HG03025 (cell line): Measurements from ENCODE around the gene IL1F10.
"Not testable (repeated sequence)": the region's sequence is repeated elsewhere in the genome, so short reads cannot be mapped to it uniquely, and the experiment has no call there.

Source experiments
- ATAC-seq: cut with Tn5 transposase; IDR thresholded peaks from one replicate; pipeline ENCODE4 v1.9.1; 2021; ENCODE audit warnings: mild to moderate bottlenecking, moderate library complexity; ENCODE audit not compliant: unreplicated experiment, low FRiP score

IL1F10 gene

DNA sequence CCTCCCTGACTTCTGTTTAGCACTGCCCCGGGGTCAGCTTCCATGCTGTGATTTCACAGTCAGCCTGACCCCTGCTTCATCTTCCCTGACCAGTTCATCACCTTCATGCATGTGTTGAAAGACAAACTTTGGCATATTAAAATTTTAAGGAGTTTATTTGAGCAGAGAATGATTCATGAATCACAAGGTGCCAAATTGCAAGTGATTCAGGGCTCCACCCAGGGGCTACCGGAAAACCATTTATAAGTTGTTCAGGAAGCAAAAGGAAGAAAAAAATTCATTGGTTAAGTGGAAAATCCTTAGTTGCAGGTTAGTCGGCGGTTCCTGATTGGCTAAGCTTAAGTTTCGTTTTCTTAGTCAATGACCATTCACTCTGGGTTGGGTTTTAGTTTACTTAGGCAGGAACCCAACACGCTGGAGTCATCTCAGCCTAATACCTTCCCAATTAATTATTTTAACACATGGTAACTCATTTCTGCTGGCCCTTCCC, 10.6 kb downstream of the IL1F10 start:
- ATAC-seq, result no peak

DNA sequence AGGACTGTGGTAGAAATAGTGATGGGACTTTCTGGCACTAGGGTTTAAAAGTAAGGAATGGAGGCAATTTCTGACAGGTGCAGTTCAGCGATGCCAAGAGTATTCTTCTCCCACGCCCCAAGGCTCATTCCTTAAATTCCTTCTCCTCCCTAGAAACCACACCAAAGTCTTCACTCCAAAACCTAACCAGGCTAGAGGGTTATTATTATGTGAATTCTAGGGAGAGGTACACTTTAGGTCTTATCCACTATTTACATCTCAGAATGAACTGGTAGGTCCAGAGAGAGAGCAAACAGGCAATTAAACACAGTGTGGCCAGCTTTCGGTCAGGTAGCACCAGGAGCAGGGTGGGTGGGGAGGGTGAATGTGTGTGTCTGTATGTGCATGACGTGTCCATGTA, 11.4 kb downstream of the IL1F10 start:
- no peak for ATAC-seq

DNA sequence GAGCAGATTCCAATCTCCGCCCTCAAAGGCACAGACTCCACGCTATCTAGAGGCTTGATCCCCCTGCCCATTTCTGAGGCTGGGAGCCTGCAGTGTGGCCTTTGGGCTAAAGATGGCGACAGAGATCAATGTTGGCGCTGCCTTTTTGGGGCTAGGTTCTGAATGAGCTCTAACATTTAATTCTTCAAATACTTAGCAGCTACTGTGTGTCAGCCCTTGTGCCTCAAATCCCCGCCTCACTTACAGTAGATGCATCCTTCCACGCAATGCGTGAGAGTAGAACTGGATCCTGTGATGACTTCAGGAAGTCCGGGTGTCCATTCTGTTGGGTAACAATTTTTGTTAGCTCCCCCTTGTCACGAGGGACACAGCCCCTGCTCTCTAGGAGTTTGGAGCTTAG, 12.4 kb downstream of the IL1F10 start:
- ATAC-seq, result no peak

DNA sequence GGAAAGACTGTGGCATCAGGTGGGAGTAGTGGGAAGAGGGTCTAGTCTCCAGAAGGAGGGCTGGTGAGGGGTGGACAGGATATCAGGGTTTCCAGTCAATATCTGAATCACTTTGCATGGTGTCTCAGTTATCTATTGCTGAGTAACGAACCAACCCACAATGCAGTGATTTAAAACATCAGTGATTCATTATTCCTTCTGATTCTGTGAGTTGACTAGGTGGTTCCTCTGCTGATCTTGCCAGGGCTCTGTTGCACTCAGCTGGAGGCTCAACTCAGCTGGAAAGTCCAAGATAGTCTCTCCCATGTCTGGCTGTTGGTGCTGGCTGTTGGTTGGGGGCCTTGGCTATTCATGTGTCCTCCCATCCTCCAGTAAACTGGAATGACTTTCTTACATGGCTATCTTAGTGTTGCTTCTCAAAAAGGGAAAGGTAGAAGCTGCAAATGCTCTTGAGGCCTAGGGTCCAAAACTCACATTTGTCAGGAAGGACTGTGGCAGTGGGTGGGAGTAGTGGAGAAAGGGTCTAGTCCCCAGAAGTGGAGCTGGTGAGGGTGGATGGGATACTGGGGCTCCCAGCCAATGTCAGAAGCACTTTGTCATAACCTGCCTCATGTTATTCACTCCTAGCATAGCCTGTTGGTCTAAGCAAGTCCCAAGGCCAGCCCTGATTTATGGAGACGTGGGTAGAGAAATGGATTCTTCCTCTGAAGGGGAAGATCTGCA, 13.9 kb downstream of the IL1F10 start:
- ATAC-seq, result no peak

DNA sequence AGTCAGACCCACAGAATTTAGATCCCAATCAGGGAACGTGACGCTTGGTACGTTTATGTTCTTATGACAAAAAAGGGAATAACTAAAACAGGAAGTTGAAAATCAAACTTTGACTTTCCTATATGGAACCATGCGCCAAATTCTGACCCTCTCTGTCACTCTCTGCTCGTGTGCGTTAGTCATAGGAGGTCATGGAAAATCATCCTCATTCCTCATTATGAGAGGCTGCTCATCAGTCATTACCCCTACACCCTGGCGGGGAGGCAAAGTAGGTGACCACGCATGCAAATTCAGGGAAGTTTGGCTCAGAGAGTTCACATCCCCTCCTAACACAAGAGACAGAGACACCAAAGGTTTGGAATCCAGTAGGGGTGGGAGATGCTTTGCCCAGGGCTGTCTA, 15.5 kb downstream of the IL1F10 start:
- no peak for ATAC-seq

DNA sequence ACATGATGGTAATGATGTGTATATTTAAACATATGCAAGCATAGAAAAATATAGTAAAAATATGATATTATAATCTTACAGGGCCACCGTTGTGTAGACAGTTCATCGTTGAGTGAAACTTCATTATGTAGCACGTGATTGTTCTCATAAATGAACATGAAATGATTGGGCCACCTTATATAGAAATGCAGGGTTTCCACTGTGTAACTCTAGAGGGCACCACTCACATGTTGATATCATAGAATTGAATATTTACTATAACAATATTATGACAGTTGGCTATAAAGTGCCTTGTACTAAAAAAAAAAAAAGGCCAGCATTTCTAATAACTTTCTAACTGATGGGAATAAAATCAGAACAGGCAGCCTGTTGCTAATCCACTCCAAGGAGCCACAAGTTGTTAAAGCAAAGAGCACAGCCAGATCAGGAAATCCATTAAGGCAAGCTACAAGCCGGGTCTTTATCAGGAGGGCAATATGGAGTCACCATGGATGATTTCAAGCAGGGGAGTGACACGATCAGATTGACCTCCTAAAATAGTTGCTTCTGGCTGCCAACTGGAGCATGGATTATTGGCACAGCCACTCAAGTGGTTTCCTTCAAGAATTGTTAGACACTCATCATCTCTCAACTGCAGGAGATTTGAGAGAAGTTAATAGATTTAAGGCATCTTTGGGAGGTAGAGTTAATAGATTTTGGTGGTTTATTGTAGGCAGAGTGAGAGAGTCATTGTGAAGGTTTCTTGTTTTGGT, 16.7 kb downstream of the IL1F10 start:
- ATAC-seq, result no peak

DNA sequence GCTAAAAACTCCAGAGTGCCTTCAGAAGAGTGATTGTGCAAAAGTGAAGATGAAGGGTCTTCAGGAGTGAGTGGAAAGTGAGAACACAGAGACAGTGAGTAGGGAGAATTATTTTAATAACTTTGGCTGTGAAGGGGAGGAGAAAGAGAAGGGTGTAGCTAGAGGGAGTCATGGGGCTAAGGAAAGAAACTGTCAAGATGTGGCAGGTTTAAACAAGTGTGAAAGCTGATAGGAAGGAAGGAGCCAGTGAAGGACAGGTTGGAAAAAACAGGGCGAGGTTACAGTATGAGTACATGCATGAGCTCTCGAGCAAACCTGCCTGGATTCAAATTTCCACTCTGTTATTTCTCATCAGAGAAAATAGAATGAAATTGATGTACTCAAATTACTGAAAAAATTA, 17.8 kb downstream of the IL1F10 start:
- no peak for ATAC-seq

DNA sequence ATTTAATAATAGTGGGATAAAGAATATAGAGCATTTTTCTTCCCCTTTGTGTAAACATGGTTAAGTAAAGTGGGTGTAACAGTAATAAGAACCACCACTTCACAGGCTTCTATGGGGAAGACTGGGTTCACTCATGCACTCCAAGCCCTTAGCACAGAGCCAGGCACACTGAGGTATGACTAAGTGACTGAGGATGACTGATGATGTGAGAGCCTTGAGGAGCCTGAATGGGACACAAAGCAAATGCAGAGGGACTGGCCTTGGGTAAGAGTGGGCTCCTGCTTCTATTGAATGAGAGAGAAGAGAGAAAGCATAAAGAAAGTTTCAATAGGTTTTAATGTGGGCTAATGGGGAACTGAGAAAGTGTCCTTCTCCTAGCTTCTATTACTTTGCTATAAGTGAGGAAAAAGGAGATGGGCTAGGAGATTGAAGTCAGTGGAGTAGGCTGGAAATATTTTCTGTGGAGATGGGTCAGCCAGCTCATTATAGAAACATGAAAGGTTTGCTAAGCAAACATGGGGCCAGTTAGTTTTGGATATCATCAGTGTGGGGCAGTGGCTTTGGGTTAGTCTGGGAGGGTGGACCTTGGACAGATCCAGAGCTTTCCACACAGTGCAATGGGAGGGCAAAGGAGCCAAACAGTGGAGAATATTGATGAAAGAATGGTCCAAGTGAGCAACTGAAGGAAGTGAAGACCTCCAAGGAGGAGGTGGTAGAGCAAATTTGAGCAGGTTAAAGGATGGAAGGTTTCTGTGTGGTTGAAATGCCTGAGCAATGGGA, 20.6 kb downstream of the IL1F10 start:
- ATAC-seq, result no peak

DNA sequence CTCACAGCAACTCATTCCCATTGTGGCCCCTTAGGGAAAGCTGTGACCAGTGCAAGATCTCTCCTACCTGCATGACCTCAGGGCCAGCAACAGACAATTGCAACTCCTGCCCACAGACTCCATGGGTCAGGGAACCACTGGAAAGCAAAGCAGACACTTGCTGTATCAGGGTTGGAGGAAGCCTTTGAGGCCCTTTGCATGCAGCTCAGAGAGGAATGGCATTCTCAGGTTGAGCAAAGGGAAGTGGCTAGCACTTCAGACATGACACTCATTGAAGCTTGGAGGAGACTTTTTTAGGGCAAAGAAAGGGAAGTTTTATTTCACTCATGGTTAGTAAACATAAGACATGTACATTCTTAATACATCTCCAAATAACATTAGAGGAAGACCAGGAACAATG, 22.1 kb downstream of the IL1F10 start:
- ATAC-seq, result no peak

DNA sequence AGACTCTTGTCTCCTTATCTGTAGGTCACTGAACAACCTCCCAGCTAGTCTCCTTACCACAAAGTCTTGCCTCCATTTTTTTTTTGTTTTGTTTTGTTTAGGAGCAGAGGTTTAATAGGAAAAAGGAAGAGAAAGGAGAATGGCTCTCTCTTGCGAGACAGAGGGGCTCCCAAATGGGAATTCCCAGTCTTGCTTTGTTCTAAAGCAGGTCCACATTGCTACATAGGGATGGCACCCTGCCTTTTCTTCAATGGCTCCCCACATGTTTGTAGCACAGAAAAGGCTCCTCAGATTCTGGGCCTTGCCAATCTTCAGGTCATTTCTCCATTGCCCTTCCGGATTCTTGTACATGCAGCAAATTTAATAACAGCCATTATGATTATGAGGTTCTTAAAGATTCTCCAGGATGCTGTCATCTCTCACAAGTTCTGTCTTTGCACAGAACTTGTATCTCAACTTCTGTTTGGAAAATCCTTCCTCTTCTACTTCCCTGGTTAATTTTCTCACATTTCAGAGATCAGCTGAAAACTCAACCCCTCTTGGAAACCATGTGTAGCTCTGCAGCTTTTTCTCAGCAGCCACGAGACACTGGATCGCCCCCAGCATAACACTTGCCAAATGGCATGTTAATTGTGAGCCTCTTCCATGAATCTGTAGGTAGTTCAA, 23.6 kb downstream of the IL1F10 start:
- ATAC-seq, result no peak

DNA sequence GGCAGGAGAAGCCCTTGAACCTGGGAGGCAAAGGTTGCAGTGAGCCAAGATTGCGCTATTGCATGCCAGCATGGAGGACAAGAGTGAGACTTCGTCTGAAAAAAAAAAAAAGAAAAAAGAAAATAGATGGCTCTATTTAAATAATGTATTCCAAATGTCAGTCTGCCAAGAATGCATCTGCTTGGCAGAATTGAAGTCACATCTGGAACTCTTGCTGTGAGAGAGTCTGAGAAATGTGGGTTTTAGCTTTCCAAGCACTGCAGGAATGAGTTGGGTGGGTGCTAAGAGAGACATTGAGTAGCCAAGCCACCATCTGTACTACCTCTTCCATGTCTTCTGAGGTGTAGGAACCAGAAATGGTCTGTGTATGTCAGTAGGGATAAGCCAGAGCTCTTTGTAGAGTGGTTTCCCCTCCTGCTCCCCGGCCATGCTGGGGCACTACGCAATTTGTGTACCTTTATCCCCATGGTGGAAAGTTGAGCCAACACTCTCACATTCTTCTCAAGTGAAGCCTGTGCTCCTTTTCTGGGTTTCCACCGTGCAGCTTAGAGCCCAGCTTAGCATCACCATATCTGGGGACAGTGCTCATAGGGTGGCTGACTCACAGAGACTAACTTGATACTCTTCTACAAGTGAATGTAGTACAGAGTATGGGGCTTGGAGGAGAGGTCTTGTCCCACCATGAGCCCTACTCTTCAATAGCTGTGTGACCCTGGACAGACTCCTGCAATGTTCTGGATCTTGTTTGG, 25.3 kb downstream of the IL1F10 start:
- ATAC-seq, result no peak

DNA sequence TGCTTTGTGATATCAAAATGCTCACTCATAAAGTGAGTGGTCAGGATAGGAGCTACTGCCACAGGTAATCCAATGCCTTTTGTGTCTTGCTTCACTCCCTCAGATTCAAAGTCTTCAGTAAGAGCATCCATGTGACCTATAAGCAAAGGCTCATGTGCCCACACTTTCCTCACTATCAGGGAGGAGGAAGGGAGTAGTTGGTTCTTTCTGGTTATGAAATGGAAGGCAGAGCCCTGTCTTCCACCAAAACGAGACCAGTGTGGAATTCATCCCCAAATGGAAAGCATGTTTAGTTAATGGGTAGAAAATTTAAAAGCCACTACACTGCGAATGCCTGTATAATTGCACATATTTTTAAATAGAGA, 25.8 kb downstream of the IL1F10 start:
- no peak for ATAC-seq

DNA sequence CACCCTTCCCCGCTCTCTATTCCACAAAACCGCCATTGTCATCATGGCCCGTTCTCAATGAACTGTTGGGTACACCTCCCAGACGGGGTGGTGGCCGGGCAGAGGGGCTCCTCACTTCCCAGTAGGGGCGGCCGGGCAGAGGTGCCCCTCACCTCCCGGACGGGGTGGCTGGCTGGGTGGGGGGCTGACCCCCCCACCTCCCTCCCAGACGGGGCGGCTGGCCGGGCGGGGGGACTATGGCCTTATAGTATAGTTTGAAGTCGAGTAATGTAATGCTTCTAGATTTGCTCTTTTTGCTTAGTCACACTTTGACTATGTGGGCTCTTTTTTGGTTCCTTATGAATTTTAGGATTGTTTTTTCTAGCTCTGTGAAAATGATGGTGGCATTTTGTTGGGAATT, 28.5 kb downstream of the IL1F10 start:
- not testable (repeated sequence) for ATAC-seq

DNA sequence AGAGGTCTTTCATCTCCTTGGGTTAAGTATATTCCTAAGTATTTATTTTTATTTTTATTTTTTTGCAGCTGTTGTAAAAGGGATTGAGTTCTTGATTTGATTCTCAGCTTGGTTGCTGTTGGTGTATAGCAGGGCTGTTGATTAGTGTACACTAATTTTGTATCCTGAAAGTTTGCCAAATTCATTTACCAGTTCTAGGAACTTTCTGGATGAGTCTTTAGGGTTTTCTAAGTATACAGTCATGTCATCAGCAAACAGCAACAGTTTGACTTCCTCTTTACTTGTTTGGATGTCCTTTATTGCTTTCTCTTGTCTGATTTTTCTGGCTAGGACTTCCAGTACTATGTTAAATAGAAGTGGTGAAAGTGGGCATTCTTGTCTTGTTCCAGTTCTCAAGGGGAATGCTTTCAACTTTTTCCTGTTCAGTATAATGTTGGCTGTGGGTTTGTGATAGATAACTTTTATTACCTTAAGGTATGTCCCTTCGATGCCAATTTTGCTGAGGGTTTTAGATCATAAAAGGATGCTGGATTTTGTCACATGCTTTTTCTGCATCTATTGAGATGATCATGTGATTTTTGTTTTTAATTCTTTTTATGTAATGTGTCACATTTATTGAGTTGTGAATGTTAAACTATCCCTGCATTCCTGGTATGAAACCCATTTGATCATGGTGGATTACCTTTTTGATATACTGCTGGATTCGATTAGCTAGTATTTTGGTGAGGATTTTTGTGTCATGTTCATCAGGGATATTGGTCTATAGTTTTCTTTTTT, 29.3 kb downstream of the IL1F10 start:
- not testable (repeated sequence) for ATAC-seq

DNA sequence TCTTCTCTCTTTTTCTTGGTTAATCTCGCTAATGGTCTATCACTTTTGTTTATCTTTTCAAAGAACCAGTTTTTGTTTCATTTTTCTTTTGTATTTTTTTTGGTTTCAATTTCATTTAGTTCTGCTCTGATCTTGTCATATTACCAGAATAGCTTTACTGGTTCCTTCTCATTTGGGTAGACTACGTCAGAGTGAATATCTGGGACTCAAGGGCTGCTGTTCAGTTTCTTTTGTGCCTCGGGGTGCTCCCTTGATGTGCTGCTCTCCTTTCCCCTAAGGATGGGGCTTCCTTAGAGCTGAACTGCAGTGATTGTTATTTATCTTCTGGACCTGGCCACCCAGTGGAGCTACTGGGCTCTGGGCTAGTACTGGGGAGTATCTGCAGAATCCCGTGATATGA, 30.3 kb downstream of the IL1F10 start:
- ATAC-seq, result no peak

DNA sequence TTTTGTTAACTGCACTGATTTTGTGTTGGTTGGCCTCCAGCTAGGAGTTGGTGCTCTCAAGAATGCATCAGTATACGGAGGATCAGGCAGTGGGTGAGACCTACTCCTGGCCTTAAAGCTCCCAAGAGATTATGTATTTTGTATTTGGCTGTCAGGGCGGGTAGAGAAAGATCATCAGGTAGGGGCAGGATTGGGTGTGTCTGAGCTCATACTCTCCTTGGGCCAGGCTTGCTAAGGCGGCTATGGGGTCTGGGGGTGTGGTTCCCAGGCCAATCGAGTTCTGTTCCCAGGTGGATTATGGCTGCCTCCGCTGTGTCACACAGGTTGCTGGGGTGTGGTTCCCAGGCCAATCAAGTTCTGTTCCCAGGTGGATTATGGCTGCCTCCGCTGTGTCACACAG, 30.8 kb downstream of the IL1F10 start:
- no peak for ATAC-seq

DNA sequence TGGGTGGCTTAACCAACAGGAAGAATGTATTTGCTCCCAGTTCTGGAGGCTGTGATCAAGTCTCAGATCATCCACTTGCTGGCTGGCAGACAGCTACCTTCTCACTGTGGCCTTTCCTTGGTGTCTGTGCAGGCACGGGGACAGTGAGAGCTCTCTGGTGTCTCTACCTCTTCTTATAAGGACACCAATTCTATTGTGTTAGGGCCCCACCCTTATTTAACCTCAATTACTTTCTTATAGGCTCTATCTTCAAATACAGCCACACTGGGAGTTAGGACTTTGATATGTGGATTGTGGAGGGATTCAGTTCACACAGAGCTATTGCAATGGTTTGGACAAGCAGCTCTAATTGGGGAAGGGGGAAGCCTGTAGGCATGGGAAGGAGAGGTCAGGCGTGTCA, 34.4 kb downstream of the IL1F10 start:
- ATAC-seq, result no peak

DNA sequence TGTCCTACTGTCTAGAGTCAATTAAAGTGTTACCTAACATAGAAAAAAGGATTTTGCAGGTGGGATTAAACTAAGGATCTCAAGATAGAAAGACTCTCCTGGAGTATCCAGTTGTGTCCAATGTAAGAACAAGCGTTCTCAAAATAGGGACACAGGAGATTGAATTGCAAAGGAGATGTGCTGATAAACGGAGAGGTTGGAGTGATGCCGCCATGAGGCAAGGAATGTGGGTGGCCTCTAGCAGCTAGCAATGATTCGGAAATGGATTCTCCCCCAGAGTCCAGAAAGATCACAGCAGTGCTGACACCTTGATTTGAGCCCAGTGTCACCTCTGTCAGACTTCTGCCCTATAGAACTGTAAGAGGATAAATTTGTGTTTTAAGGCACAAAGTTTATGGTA, 35.5 kb downstream of the IL1F10 start:
- ATAC-seq, result no peak

DNA sequence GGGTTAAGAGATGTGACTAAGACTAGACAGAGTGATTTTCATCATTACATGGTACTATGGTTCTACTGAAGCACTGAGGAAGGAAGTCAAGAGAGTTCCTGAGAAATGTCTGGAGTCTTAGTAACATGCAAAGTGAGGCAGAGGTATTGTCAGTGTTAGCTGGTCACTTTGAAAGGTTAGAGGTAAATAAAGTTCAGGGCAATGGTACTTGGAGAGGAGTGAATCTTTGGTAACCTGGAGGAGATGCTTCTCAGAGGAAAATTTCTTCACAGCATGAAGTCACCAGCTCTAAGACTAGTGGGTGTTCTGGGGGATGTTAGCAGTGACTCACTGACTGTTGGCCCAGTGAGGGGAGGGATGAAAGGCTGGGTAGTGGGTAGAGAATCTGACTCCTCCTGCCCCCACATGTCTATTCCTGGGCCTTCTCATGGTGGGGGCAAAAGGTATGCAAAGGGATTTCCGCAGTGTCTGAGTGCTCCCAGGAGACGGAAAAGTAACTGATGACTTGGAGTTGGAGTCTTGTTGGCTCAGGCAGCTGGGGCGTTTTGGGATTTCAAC, 36.4 kb downstream of the IL1F10 start:
- ATAC-seq, result no peak
